ENCODE data around the gene OST4.
A peak's percentile ranks its signal among the peaks of the same experiment; 100 is the strongest.

The OST4 gene

DNA sequence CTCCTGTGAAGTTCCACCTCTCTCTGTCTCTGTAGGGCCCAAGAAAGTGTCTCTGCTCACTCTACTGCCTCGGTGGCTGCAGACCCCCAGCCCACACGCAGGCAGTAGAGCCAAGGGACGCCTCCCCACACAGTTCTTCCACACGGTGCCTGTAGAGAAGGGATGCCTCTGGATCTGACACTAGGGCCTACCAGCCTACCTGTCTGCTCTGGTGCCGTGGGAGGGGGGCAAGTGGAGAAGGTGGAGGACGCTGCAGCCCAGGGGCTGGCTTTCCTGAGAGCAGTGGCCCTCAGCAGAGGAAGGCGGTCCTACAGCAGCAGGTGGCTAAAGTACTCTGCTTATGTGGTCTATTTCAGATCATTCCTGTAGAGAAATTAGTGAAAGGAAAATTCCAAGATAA is 47.7 kb downstream of the OST4 start:
- DNase-seq = no peak

GRCh38 chr2:27021253-27022049 is 50.0 kb downstream of the OST4 start:
- DNase-seq = peak; percentile 20

Measured in NCI-H226 (cell line).